IMR-90 (cell line): ENCODE results near the gene GCNT2.

Experiments used
- BHLHE40 ChIP-seq: fragments of 150-350 bp; IDR thresholded peaks from 2 replicates; pipeline ENCODE4 v1.6.1; 2016; ENCODE audit warnings: mild to moderate bottlenecking, low read depth, low read length
- CEBPB ChIP-seq: IDR thresholded peaks from 2 replicates; pipeline ENCODE4 v1.6.1; 2012; ENCODE audit warnings: low read depth, low read length, improper control_type of control experiment
- ELK1 ChIP-seq: fragments of 150-350 bp; IDR thresholded peaks from 2 replicates; pipeline ENCODE4 v1.6.1; 2016; ENCODE audit warnings: low read depth, mild to moderate bottlenecking, low read length, moderate library complexity, borderline replicate concordance
- MXI1 ChIP-seq: IDR thresholded peaks from 2 replicates; pipeline ENCODE4 v1.6.1; 2012; ENCODE audit warnings: low read depth, mild to moderate bottlenecking, low read length, moderate library complexity, borderline replicate concordance
- NFE2L2 ChIP-seq: fragments of 150-350 bp; IDR thresholded peaks from 2 replicates; pipeline ENCODE4 v1.6.1; 2016; ENCODE audit warnings: low read depth, mild to moderate bottlenecking, low read length
- POLR2A ChIP-seq: IDR thresholded peaks from 2 replicates; pipeline ENCODE4 v1.6.1; 2012; ENCODE audit warnings: mild to moderate bottlenecking, low read depth, low read length
- RAD21 ChIP-seq: IDR thresholded peaks from 2 replicates; pipeline ENCODE4 v1.6.1; 2012; ENCODE audit warnings: low read length, improper control_type of control experiment
- RCOR1 ChIP-seq: IDR thresholded peaks from 2 replicates; pipeline ENCODE4 v1.6.1; 2012; ENCODE audit warnings: mild to moderate bottlenecking, low read length, improper control_type of control experiment; ENCODE audit not compliant: insufficient replicate concordance
- RFX5 ChIP-seq: IDR thresholded peaks from 2 replicates; pipeline ENCODE4 v1.8.0; 2012; ENCODE audit warnings: low read depth, mild to moderate bottlenecking, low read length, moderate library complexity
- SMC3 ChIP-seq: fragments of 150-350 bp; IDR thresholded peaks from 2 replicates; pipeline ENCODE4 v1.6.1; 2016; ENCODE audit warnings: low read depth, mild to moderate bottlenecking, antibody characterized with exemption, low read length, moderate library complexity
- USF2 ChIP-seq: fragments of 150-350 bp; IDR thresholded peaks from 2 replicates; pipeline ENCODE4 v1.6.1; 2017; ENCODE audit warnings: mild to moderate bottlenecking, antibody characterized with exemption, low read length, low read depth
- TF ChIP-seq, protein P1 (sequence below): conservative IDR thresholded peaks from 2 replicates; pipeline ENCODE4 v1.5.1; 2012; ENCODE audit warnings: mild to moderate bottlenecking, low read depth, low read length, improper control_type of control experiment

DNA sequence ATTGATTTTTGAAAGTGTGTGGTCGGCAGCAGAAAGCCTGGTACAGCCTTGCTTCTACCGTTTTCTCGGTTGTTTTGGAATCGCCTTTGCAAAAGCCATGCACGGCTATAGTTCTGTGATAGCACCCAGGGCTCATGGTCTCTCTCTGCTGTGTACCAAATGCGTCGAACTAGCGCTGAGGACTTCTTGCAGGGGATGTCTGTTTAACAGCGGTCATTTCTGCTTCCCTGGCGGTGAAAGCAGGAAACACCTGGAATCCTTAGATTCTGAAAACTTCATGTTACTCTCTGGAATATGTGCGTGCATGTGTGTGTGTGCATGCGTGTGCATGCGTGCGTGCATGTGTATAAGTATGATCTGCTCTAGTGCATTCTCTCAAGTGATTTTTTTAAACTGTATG, 26.1 kb upstream of the GCNT2 start:
- TF ChIP-seq, protein P1, sequence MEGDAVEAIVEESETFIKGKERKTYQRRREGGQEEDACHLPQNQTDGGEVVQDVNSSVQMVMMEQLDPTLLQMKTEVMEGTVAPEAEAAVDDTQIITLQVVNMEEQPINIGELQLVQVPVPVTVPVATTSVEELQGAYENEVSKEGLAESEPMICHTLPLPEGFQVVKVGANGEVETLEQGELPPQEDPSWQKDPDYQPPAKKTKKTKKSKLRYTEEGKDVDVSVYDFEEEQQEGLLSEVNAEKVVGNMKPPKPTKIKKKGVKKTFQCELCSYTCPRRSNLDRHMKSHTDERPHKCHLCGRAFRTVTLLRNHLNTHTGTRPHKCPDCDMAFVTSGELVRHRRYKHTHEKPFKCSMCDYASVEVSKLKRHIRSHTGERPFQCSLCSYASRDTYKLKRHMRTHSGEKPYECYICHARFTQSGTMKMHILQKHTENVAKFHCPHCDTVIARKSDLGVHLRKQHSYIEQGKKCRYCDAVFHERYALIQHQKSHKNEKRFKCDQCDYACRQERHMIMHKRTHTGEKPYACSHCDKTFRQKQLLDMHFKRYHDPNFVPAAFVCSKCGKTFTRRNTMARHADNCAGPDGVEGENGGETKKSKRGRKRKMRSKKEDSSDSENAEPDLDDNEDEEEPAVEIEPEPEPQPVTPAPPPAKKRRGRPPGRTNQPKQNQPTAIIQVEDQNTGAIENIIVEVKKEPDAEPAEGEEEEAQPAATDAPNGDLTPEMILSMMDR: no peak
- no peak for TF ChIP-seq POLR2A
- TF ChIP-seq MXI1: no peak
- TF ChIP-seq RFX5: no peak
- TF ChIP-seq SMC3: no peak
- TF ChIP-seq NFE2L2: no peak
- no peak for TF ChIP-seq RCOR1
- no peak for TF ChIP-seq CEBPB
- no peak for TF ChIP-seq BHLHE40
- no peak for TF ChIP-seq USF2
- no peak for TF ChIP-seq RAD21
- TF ChIP-seq ELK1: no peak
